HL-60 (cell line): ENCODE results near the gene USP48.

ENCODE experiments used
- DNase-seq, 2 experiments: peaks; one replicate each; pipeline ENCODE4 v3.0.0-alpha.2; 2010 to 2020; ENCODE audit warnings: low read depth in 1 of 2, low spot score in 1 of 2
- H3K27ac ChIP-seq: fragments of 250-450 bp; sonication (Bioruptor Pico); replicated peaks from 2 replicates; pipeline ENCODE4 v1.5.1; 2020; ENCODE audit warnings: mild to moderate bottlenecking, moderate library complexity
- H3K27me3 ChIP-seq: fragments of 250-450 bp; sonication (Bioruptor Pico); 2 replicates; pipeline ENCODE4 v1.5.1; 2021; ENCODE audit warnings: mild to moderate bottlenecking, moderate library complexity; ENCODE audit not compliant: insufficient read depth, poor library complexity, severe bottlenecking
- H3K4me3 ChIP-seq: replicated peaks from 2 replicates; pipeline ENCODE4 v1.5.1; 2011; ENCODE audit warnings: mild to moderate bottlenecking, control low read depth, low read length; ENCODE audit not compliant: insufficient read depth
- GABPA ChIP-seq: IDR thresholded peaks from 2 replicates; pipeline ENCODE4 v1.6.1; 2012; ENCODE audit warnings: low read depth
- POLR2AphosphoS5 ChIP-seq: IDR thresholded peaks from 2 replicates; pipeline ENCODE4 v1.6.1; 2012; ENCODE audit warnings: low read depth
- REST ChIP-seq: IDR thresholded peaks from 2 replicates; pipeline ENCODE4 v1.6.1; 2012; ENCODE audit warnings: low read depth; ENCODE audit not compliant: insufficient replicate concordance
- SPI1 ChIP-seq: IDR thresholded peaks from 2 replicates; pipeline ENCODE4 v1.6.1; 2012; ENCODE audit warnings: low read depth, mild to moderate bottlenecking, borderline replicate concordance
- TF ChIP-seq, protein P1 (sequence below): IDR thresholded peaks from one replicate; pipeline ENCODE4 v1.5.1; 2011; ENCODE audit warnings: low read length, control low read depth, inconsistent platforms; ENCODE audit not compliant: insufficient read depth

USP48 gene

GRCh38 chr1:21801100-21801499, 18.2 kb upstream of the USP48 start:
- no peaks in the 10 kb centered on the region for H3K27me3 ChIP-seq
- H3K4me3 ChIP-seq, result no peak overlapping the region
- no peak overlapping the region for H3K27ac ChIP-seq
- no peak for DNase-seq
- TF ChIP-seq POLR2AphosphoS5, result no peak
- no peak for TF ChIP-seq REST
- TF ChIP-seq, protein P1, sequence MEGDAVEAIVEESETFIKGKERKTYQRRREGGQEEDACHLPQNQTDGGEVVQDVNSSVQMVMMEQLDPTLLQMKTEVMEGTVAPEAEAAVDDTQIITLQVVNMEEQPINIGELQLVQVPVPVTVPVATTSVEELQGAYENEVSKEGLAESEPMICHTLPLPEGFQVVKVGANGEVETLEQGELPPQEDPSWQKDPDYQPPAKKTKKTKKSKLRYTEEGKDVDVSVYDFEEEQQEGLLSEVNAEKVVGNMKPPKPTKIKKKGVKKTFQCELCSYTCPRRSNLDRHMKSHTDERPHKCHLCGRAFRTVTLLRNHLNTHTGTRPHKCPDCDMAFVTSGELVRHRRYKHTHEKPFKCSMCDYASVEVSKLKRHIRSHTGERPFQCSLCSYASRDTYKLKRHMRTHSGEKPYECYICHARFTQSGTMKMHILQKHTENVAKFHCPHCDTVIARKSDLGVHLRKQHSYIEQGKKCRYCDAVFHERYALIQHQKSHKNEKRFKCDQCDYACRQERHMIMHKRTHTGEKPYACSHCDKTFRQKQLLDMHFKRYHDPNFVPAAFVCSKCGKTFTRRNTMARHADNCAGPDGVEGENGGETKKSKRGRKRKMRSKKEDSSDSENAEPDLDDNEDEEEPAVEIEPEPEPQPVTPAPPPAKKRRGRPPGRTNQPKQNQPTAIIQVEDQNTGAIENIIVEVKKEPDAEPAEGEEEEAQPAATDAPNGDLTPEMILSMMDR, result no peak

GRCh38 chr1:21799730-21800129, 16.8 kb upstream of the USP48 start:
- Histone ChIP-seq H3K4me3 (no peak overlapping the region), H3K27me3 (no peaks in the 10 kb centered on the region), H3K27ac (no peak overlapping the region)
- TF ChIP-seq REST, result no peak
- no peak for TF ChIP-seq GABPA
- TF ChIP-seq, protein P1, result no peak
- no peak for TF ChIP-seq SPI1
- no peak for TF ChIP-seq POLR2AphosphoS5
- DNase-seq, result no peak

- TF ChIP-seq SPI1 (no peak), REST (no peak), GABPA (no peak)
- TF ChIP-seq, protein P1, result no peak
Observed at GRCh38 chr1:21795075-21795474, 12.1 kb upstream of the USP48 start.

More at GRCh38 chr1:21795075-21795474, 12.1 kb upstream of the USP48 start:
- no peaks in the 10 kb centered on the region for H3K27me3 ChIP-seq
- no peak overlapping the region for H3K27ac ChIP-seq
- DNase-seq, result no peak
- H3K4me3 ChIP-seq, result no peak overlapping the region
